ENCODE measurements around the gene ITGA7.

Gene ITGA7

DNA sequence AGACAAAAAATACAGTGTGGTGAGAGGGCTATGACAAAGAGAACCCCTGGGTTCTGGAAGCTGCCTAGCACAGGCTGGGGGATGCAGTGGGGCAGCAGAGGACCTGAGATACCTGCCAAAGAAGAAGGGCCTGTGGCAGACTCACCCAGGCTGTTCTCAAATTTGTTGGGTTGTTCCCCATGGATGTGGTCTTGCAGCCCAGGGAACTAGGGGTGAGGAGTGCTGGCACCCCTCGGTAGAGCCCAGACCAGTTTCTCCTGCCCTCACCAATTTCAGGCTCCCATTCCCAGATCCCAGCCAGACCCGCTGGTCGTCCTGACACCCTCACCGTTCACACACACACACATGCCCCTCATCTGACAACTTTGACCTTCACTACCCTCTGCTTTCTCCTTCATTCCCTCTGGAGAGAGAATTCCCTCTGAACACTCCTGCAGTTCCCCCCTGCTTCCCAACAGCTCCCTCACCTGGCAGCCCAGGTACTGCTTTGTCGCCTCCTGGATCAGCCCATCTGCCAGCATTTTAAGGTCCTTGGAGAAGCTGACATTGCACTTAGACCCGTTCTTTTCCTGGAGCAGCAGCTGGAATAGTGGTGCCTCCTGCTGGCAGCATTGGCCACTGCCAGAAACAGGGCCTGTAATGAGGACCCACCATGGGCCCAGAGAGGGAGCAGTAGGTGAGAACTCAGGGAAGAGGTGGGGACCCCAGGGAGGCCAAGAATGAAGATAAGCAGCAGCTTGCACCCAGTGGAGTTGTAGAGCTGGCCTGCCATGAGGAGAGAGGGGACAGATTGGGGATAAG, 29.3 kb upstream of the ITGA7 start:
- in situ Hi-C loops (cut with MboI; ENCODE audit: low sequenced_read_pairs) = loop anchor here (10.0 kb wide), 1 partner anchor 298 kb away; no protein-coding TSS in a partner anchor

DNA sequence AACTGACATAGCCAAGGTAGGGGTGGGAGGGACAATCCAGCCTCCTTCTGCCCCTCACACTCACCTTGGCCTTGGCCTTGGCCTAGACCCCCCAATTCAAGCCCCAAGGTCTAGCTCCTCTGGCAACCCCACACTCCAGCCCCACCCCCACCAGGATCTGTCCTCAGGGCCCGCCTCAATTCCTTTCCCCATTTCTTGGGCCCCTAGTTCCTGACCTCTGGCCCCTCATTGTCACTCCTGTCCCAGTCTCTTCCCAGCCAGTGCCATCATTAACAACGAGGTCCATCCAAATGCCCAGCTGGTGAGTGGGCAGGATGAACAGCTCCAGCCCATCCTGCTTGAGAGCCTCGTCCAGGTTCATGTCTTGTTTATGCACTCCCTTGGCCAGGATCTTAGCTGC, 28.4 kb upstream of the ITGA7 start:
- in situ Hi-C loops (cut with MboI; ENCODE audit: low sequenced_read_pairs) = loop anchor here (10.0 kb wide), 1 partner anchor 299 kb away; no protein-coding TSS in a partner anchor

DNA sequence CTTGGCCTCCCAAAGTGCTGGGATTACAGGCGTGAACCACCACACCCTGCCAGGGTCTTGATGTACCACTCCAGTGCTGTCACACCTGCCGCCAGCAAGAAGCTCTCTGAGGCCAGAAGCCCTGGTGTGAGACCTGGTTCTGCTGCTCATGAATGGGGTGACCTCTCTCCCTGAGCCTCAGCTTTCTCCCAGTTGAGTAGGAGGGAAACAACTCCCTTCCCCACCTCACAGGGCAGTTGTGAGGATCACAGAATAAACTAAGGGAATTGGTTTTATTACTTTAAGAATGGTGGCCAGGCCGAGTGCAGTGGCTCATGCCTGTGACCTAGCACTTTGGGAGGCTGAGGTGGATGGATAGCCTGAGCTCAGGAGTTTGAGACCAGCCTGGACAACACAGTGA, 26.9 kb upstream of the ITGA7 start:
- in situ Hi-C loops (cut with MboI; ENCODE audit: low sequenced_read_pairs) = loop anchor here (10.0 kb wide), 1 partner anchor 300 kb away; no protein-coding TSS in a partner anchor

- in situ Hi-C loops (cut with MboI; ENCODE audit: low sequenced_read_pairs) = loop anchor here (10.0 kb wide), 1 partner anchor 301 kb away; no protein-coding TSS in a partner anchor
These were observed 26.2 kb upstream of the ITGA7 start for GRCh38 chr12:55733858-55734257.

DNA sequence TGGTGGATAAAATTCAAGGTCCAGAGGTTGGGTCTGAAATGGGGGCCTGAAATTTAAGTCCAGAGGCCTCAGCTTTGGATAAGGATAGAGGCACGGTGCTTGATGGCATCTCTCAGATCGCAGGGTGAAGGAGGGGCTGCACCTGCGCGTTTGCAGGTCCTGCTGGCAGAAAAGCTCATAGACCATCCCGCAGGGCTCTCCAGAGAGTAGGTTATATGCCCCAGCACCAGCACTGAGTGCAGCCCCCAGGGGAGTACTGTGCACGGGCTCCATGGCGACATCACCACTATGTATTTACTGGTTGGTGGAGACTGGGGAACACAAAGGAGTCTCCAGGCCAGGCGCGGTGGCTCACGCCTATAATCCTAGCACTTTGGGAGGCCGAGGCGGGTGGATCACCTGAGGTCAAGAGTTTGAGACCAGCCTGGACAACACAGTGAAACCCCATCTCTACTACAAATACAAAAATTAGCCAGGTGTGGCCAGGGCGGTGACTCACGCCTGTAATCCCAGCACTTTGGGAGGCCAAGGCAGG, 25.4 kb upstream of the ITGA7 start:
- in situ Hi-C loops (cut with MboI; ENCODE audit: low sequenced_read_pairs) = loop anchor here (10.0 kb wide), 1 partner anchor 302 kb away; no protein-coding TSS in a partner anchor

GRCh38 chr12:55732288-55732687, 24.6 kb upstream of the ITGA7 start:
- in situ Hi-C loops (cut with MboI; ENCODE audit: low sequenced_read_pairs) = loop anchor here (10.0 kb wide), 1 partner anchor 303 kb away; no protein-coding TSS in a partner anchor

GRCh38 chr12:55729819-55730818, 22.4 kb upstream of the ITGA7 start:
- in situ Hi-C loops (cut with MboI; ENCODE audit: low sequenced_read_pairs) = loop anchor here (10.0 kb wide), 1 partner anchor 305 kb away; no protein-coding TSS in a partner anchor

- in situ Hi-C loops (cut with MboI; ENCODE audit: low sequenced_read_pairs) = no loop called here
These were observed 21.5 kb upstream of the ITGA7 start, which contains the start of gene CD63 for GRCh38 chr12:55728939-55729818. TSS of gene CD63 (minus strand) at chr12:55729009. CDS start at chr12:55728341, 668 bp downstream.

- in situ Hi-C loops (cut with MboI; ENCODE audit: low sequenced_read_pairs) = no loop called here
These were observed 20.7 kb upstream of the ITGA7 start for GRCh38 chr12:55728186-55728938.

GRCh38 chr12:55727643-55728185, 20.0 kb upstream of the ITGA7 start:
- in situ Hi-C loops (cut with MboI; ENCODE audit: low sequenced_read_pairs) = no loop called here

- in situ Hi-C loops (cut with MboI; ENCODE audit: low sequenced_read_pairs) = no loop called here
These were observed 19.3 kb upstream of the ITGA7 start for GRCh38 chr12:55726971-55727370.

- in situ Hi-C loops (cut with MboI; ENCODE audit: low sequenced_read_pairs) = no loop called here
These were observed 17.9 kb upstream of the ITGA7 start for GRCh38 chr12:55725556-55725955.

- in situ Hi-C loops (cut with MboI; ENCODE audit: low sequenced_read_pairs) = no loop called here
These were observed 17.2 kb upstream of the ITGA7 start for GRCh38 chr12:55724940-55725309.

- in situ Hi-C loops (cut with MboI; ENCODE audit: low sequenced_read_pairs) = no loop called here
These were observed 16.7 kb upstream of the ITGA7 start for GRCh38 chr12:55724226-55724939.

GRCh38 chr12:55723516-55724225, 16.0 kb upstream of the ITGA7 start:
- in situ Hi-C loops (cut with MboI; ENCODE audit: low sequenced_read_pairs) = no loop called here

GRCh38 chr12:55722948-55723347, 15.2 kb upstream of the ITGA7 start:
- in situ Hi-C loops (cut with MboI; ENCODE audit: low sequenced_read_pairs) = no loop called here

DNA sequence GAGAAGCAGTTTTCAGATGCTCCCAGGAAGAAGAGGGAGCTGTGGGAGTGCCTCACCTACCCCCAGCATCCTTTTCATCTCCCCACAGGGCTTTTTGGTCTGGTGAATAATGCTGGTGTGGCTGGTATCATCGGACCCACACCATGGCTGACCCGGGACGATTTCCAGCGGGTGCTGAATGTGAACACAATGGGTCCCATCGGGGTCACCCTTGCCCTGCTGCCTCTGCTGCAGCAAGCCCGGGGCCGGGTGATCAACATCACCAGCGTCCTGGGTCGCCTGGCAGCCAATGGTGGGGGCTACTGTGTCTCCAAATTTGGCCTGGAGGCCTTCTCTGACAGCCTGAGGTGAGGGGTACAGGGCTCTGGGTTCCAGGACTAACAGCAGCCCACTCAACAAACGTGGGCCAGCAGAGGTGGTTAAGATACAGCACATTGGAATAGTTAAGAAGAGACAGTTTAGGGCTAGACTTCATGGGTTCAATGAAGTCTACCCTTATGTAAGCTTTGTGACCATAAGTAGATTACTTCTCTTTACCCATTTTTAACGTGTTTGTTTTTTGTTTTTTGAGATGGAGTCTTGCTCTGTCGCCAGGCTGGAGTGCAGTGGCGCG, 14.0 kb upstream of the ITGA7 start:
- in situ Hi-C loops (cut with MboI; ENCODE audit: low sequenced_read_pairs) = no loop called here

Measured in HL-60/S4 treated with retinoic acid at 250 ng/mL for 4 days and 3 days (cell line).